Nephron (organoid): Measurements from ENCODE around the gene FSTL4.

ENCODE experiments used
- H3K27ac Mint-ChIP-seq, 3 experiments: 2 replicates each; pipeline ENCODE4 v1.8.0; 2020; ENCODE audit warnings: mixed read lengths in 3 of 3, mild to moderate bottlenecking in 2 of 3, moderate library complexity in 1 of 3
- H3K27me3 Mint-ChIP-seq: 2 replicates; pipeline ENCODE4 v1.8.0; 2021; ENCODE audit warnings: low read depth, mild to moderate bottlenecking, moderate library complexity, mixed read lengths
- H3K36me3 Mint-ChIP-seq: 2 replicates; pipeline ENCODE4 v1.8.0; 2020; ENCODE audit warnings: low read depth, mixed read lengths
- H3K4me1 Mint-ChIP-seq: 2 replicates; pipeline ENCODE4 v1.8.0; 2020; ENCODE audit warnings: mixed read lengths
- H3K4me3 Mint-ChIP-seq, 3 experiments: 2 replicates each; pipeline ENCODE4 v1.8.0; 2020; ENCODE audit warnings: mild to moderate bottlenecking in 3 of 3, mixed read lengths in 3 of 3, moderate library complexity in 2 of 3
- H3K9me3 Mint-ChIP-seq: 2 replicates; pipeline ENCODE4 v1.8.0; 2020; ENCODE audit warnings: mixed read lengths
- CTCF ChIP-seq, 3 experiments: fragments of 200-600 bp; sonication (generic); IDR thresholded peaks; one replicate each; pipeline ENCODE4 v1.5.0; 2021; ENCODE audit warnings: antibody characterized with exemption in 3 of 3; ENCODE audit not compliant: unreplicated experiment in 3 of 3

FSTL4 gene

GRCh38 chr5:133489632-133490031, 122.7 kb downstream of the FSTL4 start:
- Mint-ChIP-seq H3K27ac (no peak overlapping the region), H3K27me3 (no peaks in the 10 kb centered on the region), H3K9me3 (peaks cover 10% of the 10 kb centered on the region), H3K36me3 (no peaks in the 10 kb centered on the region), H3K4me1 (no peaks in the 10 kb centered on the region), H3K4me3 (no peak overlapping the region)
- TF ChIP-seq CTCF (IDR thresholded peaks at IDR 0.05; ENCODE audit: unreplicated experiment in 3 of 3), result no peak

- H3K27ac Mint-ChIP-seq, result no peak overlapping the region
- H3K9me3 Mint-ChIP-seq, result peaks cover 10% of the 10 kb centered on the region
- no peaks in the 10 kb centered on the region for H3K27me3 Mint-ChIP-seq
- no peaks in the 10 kb centered on the region for H3K4me1 Mint-ChIP-seq
- no peak overlapping the region for H3K4me3 Mint-ChIP-seq
- no peaks in the 10 kb centered on the region for H3K36me3 Mint-ChIP-seq
- no peak for TF ChIP-seq CTCF (IDR thresholded peaks at IDR 0.05; ENCODE audit: unreplicated experiment in 3 of 3)
Observed at GRCh38 chr5:133487093-133487492, 125.2 kb downstream of the FSTL4 start.

- H3K36me3 Mint-ChIP-seq, result no peaks in the 10 kb centered on the region
- peaks cover 6% of the 10 kb centered on the region for H3K9me3 Mint-ChIP-seq
- no peaks in the 10 kb centered on the region for H3K4me1 Mint-ChIP-seq
- H3K27ac Mint-ChIP-seq, result no peak overlapping the region
- H3K4me3 Mint-ChIP-seq, result no peak overlapping the region
- no peak for TF ChIP-seq CTCF (IDR thresholded peaks at IDR 0.05; ENCODE audit: unreplicated experiment in 3 of 3)
- H3K27me3 Mint-ChIP-seq, result peaks cover 4% of the 10 kb centered on the region
Observed at GRCh38 chr5:133485468-133485867, 126.9 kb downstream of the FSTL4 start.

- Mint-ChIP-seq H3K36me3 (no peaks in the 10 kb centered on the region), H3K4me1 (no peaks in the 10 kb centered on the region), H3K4me3 (no peak overlapping the region), H3K27me3 (peaks cover 8% of the 10 kb centered on the region), H3K9me3 (no peaks in the 10 kb centered on the region), H3K27ac (no peak overlapping the region)
- no peak for TF ChIP-seq CTCF (IDR thresholded peaks at IDR 0.05; ENCODE audit: unreplicated experiment in 3 of 3)
Observed at GRCh38 chr5:133483406-133484090, 128.8 kb downstream of the FSTL4 start.

GRCh38 chr5:133482028-133482427, 130.3 kb downstream of the FSTL4 start:
- TF ChIP-seq CTCF (IDR thresholded peaks at IDR 0.05; ENCODE audit: unreplicated experiment in 3 of 3), result no peak
- no peaks in the 10 kb centered on the region for H3K9me3 Mint-ChIP-seq
- H3K4me1 Mint-ChIP-seq, result peaks cover 8% of the 10 kb centered on the region
- peak overlapping the region in 1 of 3 experiments; percentile 22 for H3K27ac Mint-ChIP-seq
- no peaks in the 10 kb centered on the region for H3K36me3 Mint-ChIP-seq
- peaks cover 8% of the 10 kb centered on the region for H3K27me3 Mint-ChIP-seq
- no peak overlapping the region for H3K4me3 Mint-ChIP-seq

GRCh38 chr5:133480866-133481265, 131.5 kb downstream of the FSTL4 start:
- Mint-ChIP-seq H3K9me3 (no peaks in the 10 kb centered on the region), H3K27ac (no peak overlapping the region), H3K36me3 (no peaks in the 10 kb centered on the region), H3K4me1 (peaks cover 8% of the 10 kb centered on the region), H3K27me3 (peaks cover 11% of the 10 kb centered on the region), H3K4me3 (no peak overlapping the region)
- TF ChIP-seq CTCF (IDR thresholded peaks at IDR 0.05; ENCODE audit: unreplicated experiment in 3 of 3), result no peak
